Esophagus muscularis mucosa (tissue), 3 donors: ENCODE data around the gene POM121.
"Not testable (repeated sequence)": the region's sequence is repeated elsewhere in the genome, so short reads cannot be mapped to it uniquely, and the experiment has no call there.

Experiments used
- EP300 ChIP-seq: sonication (generic); formaldehyde crosslinking; IDR thresholded peaks from one replicate; pipeline ENCODE4 v1.6.1; 2017; ENCODE audit warnings: antibody characterized with exemption
- TF ChIP-seq, protein P1 (sequence below), 3 experiments: fragments of 200-600 bp in 2 of 3; fragments of 450-650 bp in 1 of 3; sonication (generic) in 2 of 3; IDR thresholded peaks; one replicate each; pipeline ENCODE4 v1.5.1; 2017 to 2019; ENCODE audit warnings: antibody characterized with exemption in 3 of 3, mild to moderate bottlenecking in 2 of 3, moderate library complexity in 1 of 3

DNA sequence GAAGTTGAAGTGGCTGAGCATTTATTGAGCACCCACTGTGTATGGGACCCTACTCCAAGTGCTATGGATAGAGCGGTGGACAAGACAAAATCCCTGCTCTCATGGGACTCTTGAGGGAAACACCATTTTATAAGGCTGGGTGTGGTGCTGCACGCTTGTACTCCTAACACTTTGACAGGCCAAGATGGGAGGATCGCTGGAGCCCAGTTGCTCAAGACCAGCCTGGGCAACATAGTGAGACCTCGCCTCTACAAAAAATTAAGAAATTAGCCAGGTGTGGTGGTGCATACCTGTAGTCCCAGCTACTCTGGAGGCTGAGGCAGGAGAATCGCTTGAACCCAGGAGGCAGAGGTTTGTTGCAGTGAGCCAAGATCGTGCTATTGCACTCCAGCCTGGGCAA lies 2.9 kb downstream of the POM121 start:
- not testable (repeated sequence) for TF ChIP-seq EP300
- TF ChIP-seq, protein P1, sequence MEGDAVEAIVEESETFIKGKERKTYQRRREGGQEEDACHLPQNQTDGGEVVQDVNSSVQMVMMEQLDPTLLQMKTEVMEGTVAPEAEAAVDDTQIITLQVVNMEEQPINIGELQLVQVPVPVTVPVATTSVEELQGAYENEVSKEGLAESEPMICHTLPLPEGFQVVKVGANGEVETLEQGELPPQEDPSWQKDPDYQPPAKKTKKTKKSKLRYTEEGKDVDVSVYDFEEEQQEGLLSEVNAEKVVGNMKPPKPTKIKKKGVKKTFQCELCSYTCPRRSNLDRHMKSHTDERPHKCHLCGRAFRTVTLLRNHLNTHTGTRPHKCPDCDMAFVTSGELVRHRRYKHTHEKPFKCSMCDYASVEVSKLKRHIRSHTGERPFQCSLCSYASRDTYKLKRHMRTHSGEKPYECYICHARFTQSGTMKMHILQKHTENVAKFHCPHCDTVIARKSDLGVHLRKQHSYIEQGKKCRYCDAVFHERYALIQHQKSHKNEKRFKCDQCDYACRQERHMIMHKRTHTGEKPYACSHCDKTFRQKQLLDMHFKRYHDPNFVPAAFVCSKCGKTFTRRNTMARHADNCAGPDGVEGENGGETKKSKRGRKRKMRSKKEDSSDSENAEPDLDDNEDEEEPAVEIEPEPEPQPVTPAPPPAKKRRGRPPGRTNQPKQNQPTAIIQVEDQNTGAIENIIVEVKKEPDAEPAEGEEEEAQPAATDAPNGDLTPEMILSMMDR (IDR thresholded peaks at IDR 0.05) = not testable (repeated sequence)
